ENCODE measurements around the gene RCHY1.

GRCh38 chr4:75512386-75513211, 1.6 kb downstream of the RCHY1 start:
- no peak for TF ChIP-seq CTCF (conservative IDR thresholded peaks at IDR 0.05)
- TF ChIP-seq EZH2 (IDR thresholded peaks at IDR 0.05; ENCODE audit: low read depth) = no peak

Data from PC-9 (cell line).